Ishikawa (cell line): ENCODE results near the gene SDHB.

ENCODE experiments used
- CEBPB ChIP-seq: IDR thresholded peaks from 2 replicates; pipeline ENCODE4 v1.6.1; 2012
- CREB1 ChIP-seq: IDR thresholded peaks from 2 replicates; pipeline ENCODE4 v1.6.1; 2012; ENCODE audit warnings: low read depth
- EP300 ChIP-seq: IDR thresholded peaks from 2 replicates; pipeline ENCODE4 v1.6.1; 2012; ENCODE audit warnings: borderline replicate concordance
- FOXM1 ChIP-seq: IDR thresholded peaks from 2 replicates; pipeline ENCODE4 v1.6.1; 2012; ENCODE audit warnings: low read depth, borderline replicate concordance
- MAX ChIP-seq: IDR thresholded peaks from 2 replicates; pipeline ENCODE4 v1.6.1; 2012
- RAD21 ChIP-seq: IDR thresholded peaks from 2 replicates; pipeline ENCODE4 v1.6.1; 2012; ENCODE audit warnings: low read depth
- REST ChIP-seq: IDR thresholded peaks from 2 replicates; pipeline ENCODE4 v1.6.1; 2012; ENCODE audit warnings: low read depth, mild to moderate bottlenecking
- TAF1 ChIP-seq: IDR thresholded peaks from 2 replicates; pipeline ENCODE4 v1.6.1; 2012; ENCODE audit warnings: low read depth, mild to moderate bottlenecking
- YY1 ChIP-seq: IDR thresholded peaks from 2 replicates; pipeline ENCODE4 v1.6.1; 2012; ENCODE audit warnings: low read depth

GRCh38 chr1:17020502-17020901 is 33.3 kb downstream of the SDHB start:
- TF ChIP-seq EP300 (no peak), FOXM1 (no peak), MAX (no peak), RAD21 (no peak), CREB1 (no peak), YY1 (no peak), CEBPB (no peak), REST (no peak), TAF1 (no peak)
